ENCODE data around the gene LAMA3.
A peak's percentile ranks its signal among the peaks of the same experiment; 100 is the strongest.

The LAMA3 gene

DNA sequence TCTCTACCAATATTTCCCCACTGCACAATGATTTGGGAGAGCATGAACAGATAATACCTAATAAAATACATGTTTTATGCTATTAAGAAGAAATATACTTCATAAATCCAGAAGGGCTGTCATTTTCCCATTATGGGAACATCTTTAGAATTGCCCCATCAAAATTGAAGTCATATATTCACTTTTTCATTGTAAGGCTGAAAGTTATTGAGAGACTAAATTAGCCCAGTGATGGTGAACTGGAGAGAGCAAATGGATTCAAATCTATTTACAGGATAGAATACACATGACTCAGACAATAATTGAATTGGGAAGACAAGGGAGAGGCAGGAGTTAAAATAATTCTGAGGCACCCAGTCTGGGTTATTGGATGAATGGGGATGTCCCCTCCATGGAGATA is 245.6 kb downstream of the LAMA3 start:
- peaks cover 21% of the 10 kb centered on the region for H3K4me1 ChIP-seq (ENCODE audit: insufficient read depth, low read length, poor library complexity, severe bottlenecking)
- H3K79me2 ChIP-seq (ENCODE audit: insufficient read depth, low read length), result no peaks in the 10 kb centered on the region
- H2AFZ ChIP-seq (ENCODE audit: low read length), result no peak overlapping the region
- no peaks in the 10 kb centered on the region for H3F3A ChIP-seq (ENCODE audit: low read depth)
- no peaks in the 10 kb centered on the region for H3K27me3 ChIP-seq (ENCODE audit: insufficient read depth, low read length, poor library complexity, severe bottlenecking)
- H3K36me3 ChIP-seq (ENCODE audit: insufficient read depth, low read length), result no peaks in the 10 kb centered on the region
- H3K4me3 ChIP-seq (ENCODE audit: low read length, poor library complexity, severe bottlenecking), result no peak overlapping the region
- no peaks in the 10 kb centered on the region for H3K9me3 ChIP-seq (ENCODE audit: insufficient read depth, low read depth, low read length)
- H3K9ac ChIP-seq (ENCODE audit: low read depth, low read length, poor library complexity, severe bottlenecking), result no peak overlapping the region
- no peaks in the 10 kb centered on the region for H3K9me2 ChIP-seq (replicated peaks; ENCODE audit: low read depth, low read length)
- H4K20me1 ChIP-seq (ENCODE audit: insufficient read depth, low read length, poor library complexity, severe bottlenecking), result no peaks in the 10 kb centered on the region
- no peak for TF ChIP-seq CTCF (conservative IDR thresholded peaks at IDR 0.05; ENCODE audit: low read length)
- no peak for TF ChIP-seq EZH2phosphoT487 (IDR thresholded peaks at IDR 0.05; ENCODE audit: borderline replicate concordance)
- no peak overlapping the region for H3K4me2 ChIP-seq (ENCODE audit: low read depth, low read length, poor library complexity, severe bottlenecking)

- no peaks in the 10 kb centered on the region for H3K9me2 ChIP-seq (replicated peaks; ENCODE audit: low read depth, low read length)
- no peaks in the 10 kb centered on the region for H3K9me3 ChIP-seq (ENCODE audit: insufficient read depth, low read depth, low read length)
- no peak for TF ChIP-seq CTCF (conservative IDR thresholded peaks at IDR 0.05; ENCODE audit: low read length)
- no peak for TF ChIP-seq EZH2phosphoT487 (IDR thresholded peaks at IDR 0.05; ENCODE audit: borderline replicate concordance)
- peaks cover 21% of the 10 kb centered on the region for H3K4me1 ChIP-seq (ENCODE audit: insufficient read depth, low read length, poor library complexity, severe bottlenecking)
- no peak overlapping the region for H3K4me3 ChIP-seq (ENCODE audit: low read length, poor library complexity, severe bottlenecking)
- H3K4me2 ChIP-seq (ENCODE audit: low read depth, low read length, poor library complexity, severe bottlenecking), result peak overlapping the region; percentile 27
- no peaks in the 10 kb centered on the region for H3K27me3 ChIP-seq (ENCODE audit: insufficient read depth, low read length, poor library complexity, severe bottlenecking)
- H3K9ac ChIP-seq (ENCODE audit: low read depth, low read length, poor library complexity, severe bottlenecking), result no peak overlapping the region
- H3F3A ChIP-seq (ENCODE audit: low read depth), result no peaks in the 10 kb centered on the region
- H2AFZ ChIP-seq (ENCODE audit: low read length), result no peak overlapping the region
- no peaks in the 10 kb centered on the region for H4K20me1 ChIP-seq (ENCODE audit: insufficient read depth, low read length, poor library complexity, severe bottlenecking)
- no peaks in the 10 kb centered on the region for H3K79me2 ChIP-seq (ENCODE audit: insufficient read depth, low read length)
- no peaks in the 10 kb centered on the region for H3K36me3 ChIP-seq (ENCODE audit: insufficient read depth, low read length)
Measured at GRCh38 chr18:23935804-23936203, 246.6 kb downstream of the LAMA3 start.

- Histone ChIP-seq H3K9ac (ENCODE audit: low read depth, low read length, poor library complexity, severe bottlenecking) (no peak overlapping the region), H3F3A (ENCODE audit: low read depth) (no peaks in the 10 kb centered on the region), H3K27me3 (ENCODE audit: insufficient read depth, low read length, poor library complexity, severe bottlenecking) (no peaks in the 10 kb centered on the region), H3K4me3 (ENCODE audit: low read length, poor library complexity, severe bottlenecking) (no peak overlapping the region), H3K79me2 (ENCODE audit: insufficient read depth, low read length) (no peaks in the 10 kb centered on the region), H3K4me1 (ENCODE audit: insufficient read depth, low read length, poor library complexity, severe bottlenecking) (peaks cover 21% of the 10 kb centered on the region), H3K9me3 (ENCODE audit: insufficient read depth, low read depth, low read length) (no peaks in the 10 kb centered on the region), H3K9me2 (replicated peaks; ENCODE audit: low read depth, low read length) (no peaks in the 10 kb centered on the region), H3K36me3 (ENCODE audit: insufficient read depth, low read length) (no peaks in the 10 kb centered on the region), H3K4me2 (ENCODE audit: low read depth, low read length, poor library complexity, severe bottlenecking) (no peak overlapping the region), H4K20me1 (ENCODE audit: insufficient read depth, low read length, poor library complexity, severe bottlenecking) (no peaks in the 10 kb centered on the region), H2AFZ (ENCODE audit: low read length) (peak overlapping the region; percentile 1; the same call in 1 of the 2 replicates)
- TF ChIP-seq EZH2phosphoT487 (IDR thresholded peaks at IDR 0.05; ENCODE audit: borderline replicate concordance) (no peak), CTCF (conservative IDR thresholded peaks at IDR 0.05; ENCODE audit: low read length) (no peak)
Measured at GRCh38 chr18:23936381-23936958, 247.2 kb downstream of the LAMA3 start.

Measured in Loucy (cell line).